T-helper 1 cell (primary cell): ENCODE data around the gene BSPRY.

Experiments
- DNase-seq, 5 donors: peaks; one replicate each; pipeline ENCODE4 v3.0.0-alpha.2; 2012 to 2020
- total RNA-seq, 4 donors: gene quantifications; one replicate each; lab custom pipeline; 2026; lab: John Stamatoyannopoulos, UW

The BSPRY gene
- 0.27 to 0.76 (median 0.57) reads per million in 4 donors for total RNA-seq

DNA sequence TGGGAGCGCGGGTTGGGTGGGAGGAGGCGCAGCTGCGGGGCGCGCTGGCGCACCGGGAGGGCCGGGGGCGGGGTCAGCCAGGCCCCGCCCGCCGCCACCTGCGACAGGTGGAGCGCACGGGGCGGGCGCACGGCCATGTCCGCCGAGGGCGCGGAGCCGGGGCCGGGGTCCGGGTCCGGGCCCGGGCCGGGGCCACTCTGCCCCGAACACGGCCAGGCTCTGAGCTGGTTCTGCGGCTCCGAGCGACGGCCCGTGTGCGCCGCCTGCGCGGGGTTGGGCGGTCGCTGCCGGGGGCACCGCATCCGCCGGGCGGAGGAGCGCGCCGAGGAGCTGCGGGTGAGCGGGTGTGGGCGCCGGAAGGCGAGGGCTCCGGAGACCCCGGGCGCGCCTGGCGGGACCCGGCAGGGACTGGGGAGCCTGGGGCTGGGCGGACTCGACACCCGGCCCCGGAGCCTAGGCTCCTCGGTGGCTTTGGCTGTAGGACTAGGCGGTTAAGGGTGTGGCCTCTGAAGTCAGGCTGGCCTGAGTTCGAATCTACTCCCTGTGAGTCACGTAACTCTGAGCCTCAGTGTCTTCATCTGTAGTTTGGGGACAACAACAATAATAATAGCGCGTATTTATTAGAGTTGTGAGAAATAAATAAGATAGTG lies at the start of gene BSPRY:
TSS of gene BSPRY (plus strand) at position 97 of the 650 bp plus-strand sequence. CDS start at position 136, 39 bp downstream.
- DNase-seq: peak in 3 of 5 donors; percentile 12 to 63 (median 24)

DNA sequence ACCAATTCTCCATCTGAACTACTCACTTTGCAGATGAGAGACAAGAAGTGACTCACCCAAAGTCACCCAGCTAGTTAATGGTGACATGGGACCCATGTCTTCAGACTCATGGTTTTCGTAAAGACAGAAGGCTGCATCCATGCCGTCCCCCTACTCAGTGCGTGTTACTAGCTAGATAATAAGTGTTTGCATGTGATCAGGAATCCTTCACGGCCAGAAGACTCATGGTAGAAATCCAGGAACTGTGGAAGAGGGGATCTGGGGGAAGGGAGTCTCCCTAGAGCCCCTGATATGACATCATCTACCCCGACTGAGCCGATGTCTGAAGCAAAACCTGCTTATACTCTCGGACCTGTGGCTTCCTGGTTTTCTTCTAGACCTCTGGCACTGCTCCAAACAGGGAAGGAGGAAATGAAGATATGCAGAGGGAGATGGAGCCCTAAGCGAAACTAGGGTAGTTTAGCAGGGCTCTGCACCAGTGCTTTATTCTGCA lies 49.5 kb upstream of the BSPRY start:
- DNase-seq: no peak

DNA sequence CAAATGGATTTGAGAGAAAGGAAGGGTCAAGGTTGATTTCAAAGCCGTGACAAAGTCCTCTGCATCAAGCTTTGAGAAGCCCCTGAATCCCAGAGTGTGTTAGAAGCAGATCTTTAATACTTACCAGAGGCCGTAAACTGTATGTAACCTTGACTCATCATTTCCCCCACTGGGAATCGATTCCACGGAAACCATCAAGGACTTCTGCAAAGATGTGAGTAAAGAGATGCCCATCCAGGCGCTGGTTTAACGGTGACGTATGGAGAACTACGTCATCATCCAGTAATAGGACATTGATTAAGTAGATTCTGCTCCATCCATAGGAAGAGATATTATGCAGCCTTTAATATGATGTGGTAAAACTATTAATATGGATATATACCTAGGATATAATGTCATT lies 47.8 kb upstream of the BSPRY start:
- DNase-seq: no peak

DNA sequence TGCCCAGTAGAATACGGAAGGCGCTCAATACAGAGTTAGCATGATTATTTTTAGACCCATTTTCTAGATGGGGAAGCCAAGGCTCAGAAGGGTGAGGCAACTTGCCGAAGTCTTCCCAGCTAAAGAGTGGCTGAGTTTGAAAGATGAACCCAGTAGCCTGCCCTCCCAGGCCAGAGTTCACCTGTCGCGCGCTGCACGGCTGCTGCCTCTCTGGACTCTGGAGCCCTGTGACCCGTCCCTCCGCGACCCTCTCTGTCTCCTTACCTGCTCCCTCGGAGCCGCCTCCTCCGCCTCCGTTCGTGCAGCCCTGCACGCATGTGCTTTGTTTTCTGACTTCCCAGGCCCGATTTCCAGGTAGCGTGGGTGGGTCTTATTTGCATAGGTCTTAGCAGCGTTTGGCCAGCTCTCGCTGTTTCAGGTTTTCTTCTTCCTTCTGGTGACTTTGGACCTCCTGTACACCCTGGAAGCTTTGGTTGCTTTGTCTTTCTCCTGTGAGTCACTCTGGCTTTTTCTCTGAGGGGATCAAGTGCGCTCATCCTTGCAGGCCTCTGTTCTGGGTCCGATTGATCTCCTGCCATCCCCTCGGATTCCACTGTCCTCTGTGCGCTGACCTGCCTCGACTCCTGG lies 46.4 kb upstream of the BSPRY start, which contains the start of gene RNF183:
TSS of gene RNF183 (minus strand) at position 585 of the 627 bp plus-strand sequence. CDS start 5,192 bp downstream, outside the sequence.
- no peak for DNase-seq

DNA sequence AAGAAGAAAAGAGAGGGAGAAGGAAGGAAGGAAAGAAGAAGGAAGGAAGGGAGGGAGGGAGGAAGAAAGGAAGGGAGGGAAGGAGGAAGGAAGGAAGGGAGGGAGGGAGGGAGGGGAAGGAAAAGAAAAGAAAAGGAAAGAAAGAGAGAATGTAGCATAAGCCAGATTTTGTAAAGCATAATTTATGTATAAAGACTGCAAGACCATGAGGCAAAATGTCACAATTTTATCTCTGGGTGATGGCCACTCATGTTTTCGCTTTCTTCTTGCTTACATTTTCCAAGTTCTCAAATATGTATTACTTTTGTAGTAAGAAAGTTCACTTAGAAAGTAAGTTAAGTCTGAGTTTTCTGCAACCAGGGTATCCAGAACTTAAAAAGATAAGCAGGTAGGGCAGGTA lies 42.8 kb upstream of the BSPRY start:
- DNase-seq: no peak

DNA sequence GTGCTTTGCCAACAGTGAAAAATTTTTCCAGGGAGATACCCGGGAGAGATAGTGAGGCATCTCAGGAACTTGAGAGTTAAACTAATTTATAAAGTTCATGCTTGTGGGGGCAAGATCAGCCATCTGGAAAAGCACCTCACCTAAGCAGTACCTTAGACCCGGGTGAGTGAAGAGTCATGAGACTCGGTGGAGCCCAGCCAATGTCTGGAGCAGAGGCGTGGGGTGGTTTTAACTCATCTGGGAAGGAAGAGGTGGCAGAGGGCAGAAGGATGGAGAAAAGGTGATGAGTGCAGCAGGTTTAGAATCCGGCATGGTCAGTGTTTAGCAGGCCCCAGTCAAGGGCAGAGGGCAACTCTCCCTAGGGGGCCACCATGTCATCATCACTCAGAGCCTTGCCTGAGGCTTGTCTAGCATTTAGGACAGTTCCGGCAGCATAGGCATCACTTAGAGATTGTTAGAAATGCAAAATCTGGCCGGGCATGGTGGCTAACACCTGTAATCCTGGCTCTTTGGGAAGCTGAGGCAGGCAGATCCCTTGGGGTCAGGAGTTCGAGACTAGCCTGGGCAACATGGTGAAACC lies 41.9 kb upstream of the BSPRY start:
- DNase-seq: no peak

DNA sequence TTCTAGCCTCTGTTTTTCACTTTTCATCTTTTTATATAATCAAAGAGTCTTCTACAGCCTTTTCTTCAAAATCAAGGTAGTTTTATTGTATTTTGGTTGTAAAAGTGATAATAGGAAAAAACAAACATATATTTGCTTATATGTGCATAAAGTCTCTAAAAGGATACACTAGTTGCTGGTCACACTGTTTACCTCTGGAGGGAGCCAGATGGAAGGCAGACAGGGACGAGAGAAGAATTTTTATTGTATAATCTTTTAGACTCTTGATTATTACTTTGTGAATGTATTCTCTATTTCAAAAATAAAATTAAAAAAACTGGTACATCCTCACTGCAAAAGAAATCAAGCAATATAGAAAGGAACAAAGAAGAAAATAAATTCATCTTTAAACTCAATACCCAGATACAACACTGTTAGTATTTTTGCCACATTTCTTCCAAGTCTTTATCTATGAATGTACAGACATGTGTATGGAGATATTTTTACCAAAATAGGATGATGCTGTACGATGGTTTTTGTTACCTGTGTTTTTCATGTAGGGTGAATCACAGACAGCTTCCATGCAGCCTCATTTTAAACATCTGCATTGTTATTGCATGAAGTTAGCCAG lies 40.0 kb upstream of the BSPRY start:
- peak in 1 of 5 donors; percentile 36 for DNase-seq

DNA sequence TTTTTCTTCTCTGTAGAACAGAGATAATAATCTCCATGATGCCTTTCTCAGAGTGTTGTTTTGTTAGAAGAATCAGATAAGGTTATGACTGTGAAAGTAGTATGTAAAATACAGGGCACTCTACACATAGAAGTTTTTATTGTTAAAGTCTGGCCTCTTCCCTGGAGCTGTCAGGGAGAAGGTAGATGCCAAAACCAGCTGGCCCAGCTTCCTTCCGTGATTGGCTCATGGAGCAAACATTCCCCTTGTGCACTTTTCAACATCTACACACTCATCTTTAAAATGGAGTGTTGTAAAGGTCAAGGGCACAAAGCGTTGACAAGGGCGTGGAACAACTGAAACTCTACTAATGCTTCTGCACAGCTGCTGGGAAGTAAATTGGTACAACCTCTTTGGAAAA lies 38.8 kb upstream of the BSPRY start:
- DNase-seq: no peak

DNA sequence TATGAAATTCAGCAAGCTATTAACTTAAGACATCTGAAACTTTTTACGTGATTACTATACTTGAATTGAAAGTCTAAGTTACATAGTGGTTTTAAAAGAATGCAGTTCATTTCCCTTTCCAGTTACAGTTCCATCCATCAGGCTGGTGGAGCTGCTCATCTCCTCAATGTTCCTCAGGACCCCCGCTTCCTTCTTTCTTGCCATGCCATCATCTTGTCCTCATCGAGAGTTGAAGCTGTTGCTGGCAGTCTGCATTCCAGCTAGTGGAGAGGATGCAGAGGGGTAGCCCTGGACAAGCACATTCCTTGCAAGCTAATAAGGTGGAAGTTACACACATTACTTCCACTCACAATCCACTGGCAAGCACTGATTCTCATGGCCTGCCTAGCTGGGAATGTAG lies 37.4 kb upstream of the BSPRY start:
- DNase-seq: no peak

DNA sequence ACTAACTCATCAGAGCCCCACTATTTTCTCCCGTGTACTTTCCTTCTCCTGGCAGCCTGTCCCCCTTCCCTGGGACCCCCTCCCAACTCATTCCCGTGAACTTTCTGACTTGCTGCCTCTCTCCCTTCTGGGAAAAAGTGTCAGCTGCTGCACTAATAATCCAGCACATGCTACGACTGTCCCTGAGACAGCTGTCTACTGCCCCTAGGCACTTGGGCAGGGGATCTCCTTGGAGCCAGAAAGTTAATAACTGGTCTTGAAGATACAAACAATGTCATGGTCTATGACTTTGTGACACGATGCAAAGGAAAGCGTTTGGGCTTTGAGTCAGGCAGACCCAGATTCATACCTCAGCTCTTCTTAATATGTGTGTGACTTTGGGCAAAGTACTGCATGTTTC lies 36.1 kb upstream of the BSPRY start:
- no peak for DNase-seq

DNA sequence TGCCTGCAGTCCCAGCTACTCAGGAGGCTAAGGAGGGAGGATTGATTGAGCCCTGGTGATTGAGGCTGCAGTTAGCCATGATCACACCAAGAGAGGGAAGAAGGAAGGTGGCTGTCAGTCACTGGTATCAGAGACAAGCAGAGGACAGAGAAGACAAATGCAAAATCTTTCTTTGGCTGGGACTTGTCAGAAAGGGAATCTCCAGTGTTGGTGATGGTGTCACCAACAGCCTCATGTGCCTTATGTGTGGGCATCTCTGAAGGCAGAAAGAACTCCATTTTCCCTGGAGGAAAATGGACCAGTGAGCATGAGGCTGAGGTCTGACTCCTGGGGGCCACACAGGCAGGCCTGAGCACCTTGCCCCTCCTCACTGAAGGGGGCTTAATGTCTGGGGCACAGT lies 34.1 kb upstream of the BSPRY start:
- DNase-seq: no peak

DNA sequence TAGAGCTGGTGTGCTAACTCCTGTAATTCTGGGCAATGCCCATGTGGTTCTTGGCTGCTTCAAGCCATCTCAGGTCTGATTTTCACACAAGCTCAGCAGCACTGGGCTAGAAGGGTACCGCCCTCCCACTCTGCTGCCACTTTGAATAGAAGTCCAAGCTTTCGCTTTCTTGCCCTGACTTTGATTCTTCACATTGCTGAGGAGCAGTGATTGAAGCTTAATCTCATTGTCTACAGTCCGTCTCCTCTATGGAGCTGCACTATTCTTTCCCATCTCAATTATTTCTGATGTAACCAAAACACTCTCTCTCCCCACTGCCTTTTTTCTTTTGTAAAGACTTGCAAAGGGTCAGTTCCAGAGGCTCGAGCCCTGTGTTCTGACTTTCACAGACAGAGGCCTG lies 33.3 kb upstream of the BSPRY start:
- DNase-seq: no peak

DNA sequence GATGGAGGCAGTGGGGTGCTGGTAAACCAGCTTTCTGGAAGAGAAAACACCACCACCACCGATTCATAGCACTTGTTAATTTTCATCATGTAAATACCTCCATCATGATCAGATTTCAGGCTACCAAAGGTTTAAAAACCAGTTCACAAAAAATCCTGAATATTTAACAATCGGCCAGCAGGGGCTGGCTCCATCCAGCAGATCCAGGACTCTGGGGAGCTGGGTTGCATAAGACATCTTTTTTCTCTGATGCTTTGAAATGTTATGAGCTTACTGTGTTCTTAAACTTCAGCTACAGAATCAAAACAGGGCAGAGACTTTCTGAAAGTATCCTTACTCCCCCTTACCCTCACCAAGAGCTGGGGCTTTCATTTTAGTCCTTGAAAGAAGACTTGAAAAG lies 31.6 kb upstream of the BSPRY start:
- DNase-seq: no peak

DNA sequence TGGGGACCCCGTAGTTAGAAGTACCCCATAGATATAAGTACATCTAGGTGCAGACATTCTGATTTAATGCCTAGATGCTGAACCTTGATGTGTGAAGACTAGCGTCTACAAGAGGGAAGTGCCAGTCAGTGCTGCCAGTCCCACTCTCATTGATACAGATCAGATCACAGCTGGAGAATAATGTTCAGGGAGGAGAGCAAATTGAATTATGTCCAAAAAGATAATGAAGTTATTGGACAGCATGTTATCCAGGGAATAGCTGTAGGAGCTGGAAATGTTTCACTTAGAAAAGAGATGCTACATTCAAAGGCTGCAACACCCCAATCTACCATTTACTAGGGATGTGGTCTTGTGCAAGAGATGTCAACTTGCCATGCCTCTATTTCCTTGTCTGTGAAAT lies 30.3 kb upstream of the BSPRY start:
- DNase-seq: no peak

DNA sequence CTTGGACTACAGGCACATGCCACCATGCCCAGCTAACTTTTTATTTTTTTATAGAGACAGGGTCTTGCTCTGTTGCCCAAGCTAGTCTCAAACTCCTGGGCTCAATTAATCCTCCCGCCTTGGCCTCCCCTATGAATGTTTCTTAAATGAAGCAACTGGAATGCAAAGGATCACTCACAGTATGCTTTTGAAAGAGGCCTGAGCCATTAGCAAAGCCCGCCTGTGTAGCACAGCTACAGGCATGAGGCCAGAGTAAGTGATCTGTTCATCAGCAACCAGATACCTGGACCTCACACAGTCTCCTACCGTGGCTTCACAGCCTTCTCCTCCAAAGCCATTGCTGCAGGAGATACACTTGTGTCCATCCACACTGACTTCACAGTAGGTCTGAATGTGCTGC lies 29.3 kb upstream of the BSPRY start:
- DNase-seq: no peak

DNA sequence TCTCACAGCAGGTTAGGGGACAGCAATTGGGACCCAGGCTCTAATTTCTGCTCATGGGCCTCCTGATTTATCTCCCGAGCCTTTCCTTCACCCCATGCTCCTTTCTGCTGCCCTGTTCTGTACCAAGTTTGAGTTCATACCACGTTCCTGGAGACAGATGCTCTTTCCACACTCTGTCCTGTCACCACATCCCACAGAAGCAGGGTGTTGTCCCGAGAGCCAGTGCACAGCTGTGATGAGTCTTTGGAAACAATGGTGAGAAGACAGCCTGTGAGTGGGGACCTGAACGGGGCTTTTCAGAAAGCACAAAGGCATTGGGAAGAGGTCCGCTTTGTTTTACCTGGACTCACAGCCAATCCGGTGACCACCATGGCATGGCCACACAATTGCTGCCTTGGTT lies 26.7 kb upstream of the BSPRY start:
- DNase-seq: no peak

DNA sequence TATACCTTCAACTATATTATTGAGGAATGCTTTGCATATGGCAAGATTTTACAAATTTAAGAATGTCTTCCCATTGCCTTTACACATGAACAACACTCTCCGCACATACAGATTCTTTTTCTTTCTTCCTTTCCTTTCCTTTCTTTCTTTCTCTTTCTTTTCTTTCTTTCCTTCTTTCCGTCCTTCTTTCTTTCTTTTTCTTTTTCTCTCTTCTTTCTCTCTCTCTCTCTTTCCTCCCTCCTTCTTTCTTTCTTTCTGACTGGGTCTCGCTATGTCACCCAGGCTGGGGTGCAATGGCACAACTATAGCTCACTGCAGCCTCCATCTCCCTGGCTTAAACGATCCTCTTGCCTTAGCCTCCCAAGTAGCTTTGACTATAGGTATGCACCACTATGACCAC lies 23.1 kb upstream of the BSPRY start:
- no peak for DNase-seq

DNA sequence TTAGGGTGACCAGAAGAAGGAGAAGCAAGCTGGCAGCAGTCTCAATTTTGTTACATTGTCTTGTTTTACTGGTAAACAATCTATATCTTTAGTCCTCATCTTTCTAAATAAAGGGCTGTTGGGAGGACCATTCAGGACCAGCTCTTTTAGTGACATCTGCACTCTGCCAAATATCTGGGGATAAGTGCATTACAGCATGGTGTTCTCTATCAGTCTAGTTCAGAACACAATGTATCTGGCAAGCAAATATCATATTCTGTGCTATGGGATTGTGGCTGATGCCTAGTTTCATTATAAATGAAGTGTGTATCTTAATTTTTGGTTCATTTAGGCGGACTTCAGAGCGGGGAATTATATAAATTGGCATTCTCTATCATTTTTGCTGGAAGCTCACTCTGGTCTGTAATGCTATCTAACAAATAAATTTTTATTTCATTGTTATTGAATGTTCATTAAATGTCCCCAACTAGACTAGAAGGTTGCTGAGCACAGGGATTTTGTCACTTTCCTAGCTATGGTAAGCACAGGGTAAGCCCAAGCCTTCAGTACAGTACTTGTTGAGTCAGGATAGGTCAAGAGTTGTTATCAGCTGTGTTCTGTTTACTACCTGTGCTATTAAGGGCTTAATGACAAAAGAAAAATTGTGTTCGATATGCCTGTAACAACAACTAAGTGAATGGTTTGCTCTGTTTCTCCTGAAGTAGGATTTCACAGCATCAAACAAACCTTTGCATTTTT lies 21.1 kb upstream of the BSPRY start:
- DNase-seq: no peak

DNA sequence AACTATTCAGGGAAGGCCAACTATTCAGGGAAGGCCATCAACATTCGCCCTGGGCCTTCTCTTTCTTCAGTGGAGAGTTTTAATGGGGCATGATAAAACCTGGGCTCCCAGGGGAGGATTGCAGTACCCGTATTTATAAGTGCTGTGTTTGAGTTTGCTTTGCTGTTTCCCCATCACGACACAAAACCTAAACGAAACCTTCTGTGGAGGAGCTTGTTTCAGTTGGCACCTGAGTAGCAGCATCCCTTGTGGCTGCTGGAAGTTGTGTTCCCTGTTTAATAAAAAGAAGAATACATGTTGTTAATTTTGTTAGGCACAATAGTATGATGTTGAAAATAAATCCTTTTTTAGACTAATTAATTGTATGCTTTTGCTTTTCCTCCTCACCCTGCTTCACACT lies 17.6 kb upstream of the BSPRY start:
- no peak for DNase-seq

DNA sequence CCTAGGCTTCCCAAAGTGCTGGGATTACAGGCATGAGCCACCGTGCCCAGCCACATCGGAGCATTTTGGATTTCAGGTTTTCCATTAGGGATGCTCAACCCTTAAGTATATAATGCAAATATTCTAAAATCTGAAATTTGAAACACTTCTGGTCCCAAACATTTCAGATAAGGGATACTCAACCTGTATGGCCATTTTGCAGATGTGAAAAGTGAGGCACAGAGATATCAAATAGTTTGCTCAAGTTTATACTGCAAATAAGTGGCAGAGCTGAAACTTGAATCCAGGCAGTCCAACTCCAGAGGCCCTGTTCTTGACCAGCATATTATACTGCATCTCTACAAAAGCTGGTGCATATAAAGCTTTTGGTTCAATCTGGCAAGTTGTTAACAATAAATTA lies 11.6 kb upstream of the BSPRY start:
- DNase-seq: no peak

DNA sequence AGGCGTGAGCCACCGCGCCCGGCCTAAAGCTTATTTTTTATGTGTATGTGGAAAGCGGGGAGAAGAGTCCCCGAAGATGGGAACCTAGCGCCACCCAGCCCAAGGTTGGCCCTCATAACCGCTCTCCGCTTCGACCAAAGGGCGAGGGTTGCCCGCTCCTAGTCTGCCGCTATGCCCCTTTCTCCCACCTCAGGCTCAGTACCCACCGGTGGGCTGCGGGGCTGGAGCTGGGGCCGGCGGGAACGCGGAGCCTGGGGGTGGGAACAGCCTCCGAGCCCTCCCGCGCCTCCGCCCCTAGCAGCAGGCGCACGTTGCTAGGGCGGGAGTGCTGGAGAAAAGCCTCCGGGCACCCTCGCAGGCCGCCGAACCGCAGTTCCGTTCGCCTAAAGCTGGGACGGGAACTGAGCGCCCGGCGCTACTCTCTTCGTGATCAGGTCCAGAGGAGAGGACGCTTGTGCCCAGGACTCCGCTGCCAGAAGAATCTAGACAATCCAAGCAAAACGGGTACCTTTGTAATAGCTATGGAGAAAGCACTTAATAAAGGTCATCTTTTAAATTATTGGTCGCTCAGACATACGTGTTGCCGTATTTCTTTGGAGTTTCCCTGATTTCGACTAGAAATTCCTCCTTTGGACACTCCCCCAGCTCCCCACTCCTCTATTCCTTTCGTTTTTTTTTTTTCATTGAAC lies 9.2 kb upstream of the BSPRY start, which contains the start of gene WDR31:
TSS of gene WDR31 (minus strand) at position 265 of the 689 bp plus-strand sequence. CDS start 8,253 bp downstream, outside the sequence.
- peak; percentile 33 to 85 (median 57) for DNase-seq
